Activated CD4-positive, alpha-beta memory T cell treated with anti-CD3 and anti-CD28 coated beads, Interleukin-2, amount 10 ng/mL, durations not matched to agents 7 days and 5 days (primary cell): Measurements from ENCODE around the gene CLEC18C. TPM values are rescaled to one million over a fixed set of nuclear protein-coding genes. Genes with fewer than 3 reads are reported as not detected.
"Not testable (repeated sequence)": the region's sequence is repeated elsewhere in the genome, so short reads cannot be mapped to it uniquely, and the experiment has no call there.

Experiments
- CTCF ChIA-PET: fragments of 350-600 bp; sonication (Branson Sonifier 250); formaldehyde crosslinking; loops from one replicate; lab custom pipeline; 2021; ENCODE audit warnings: antibody characterized with exemption, inconsistent platforms; lab: Charles Lee
- POLR2A ChIA-PET: fragments of 350-600 bp; sonication (Branson Sonifier 250); formaldehyde crosslinking; loops from one replicate; lab custom pipeline; 2021; ENCODE audit warnings: antibody characterized with exemption; lab: Charles Lee
- DNase-seq: peaks from one replicate; pipeline ENCODE4 v3.0.0-alpha.2; 2020
- H3K27ac Mint-ChIP-seq: one replicate; pipeline ENCODE4 v1.8.0; 2021; ENCODE audit warnings: mild to moderate bottlenecking, mixed read lengths
- H3K27me3 Mint-ChIP-seq: one replicate; pipeline ENCODE4 v1.8.0; 2021; ENCODE audit warnings: mixed read lengths
- H3K36me3 Mint-ChIP-seq: one replicate; pipeline ENCODE4 v1.8.0; 2021; ENCODE audit warnings: low read depth, mixed read lengths
- H3K4me1 Mint-ChIP-seq: one replicate; pipeline ENCODE4 v1.8.0; 2021; ENCODE audit warnings: mixed read lengths
- H3K4me3 Mint-ChIP-seq: one replicate; pipeline ENCODE4 v1.8.0; 2021; ENCODE audit warnings: mild to moderate bottlenecking, mixed read lengths
- H3K9me3 Mint-ChIP-seq: one replicate; pipeline ENCODE4 v1.8.0; 2021; ENCODE audit warnings: mixed read lengths
- total RNA-seq, 2 experiments: library from RNA; stranded (reverse); gene quantifications; one replicate each; pipeline ENCODE4 v1.2.3, GENCODE V29; 2021

Gene CLEC18C
- total RNA-seq, 2 experiments from 2014 or later: 0.35 to 0.60 TPM

DNA sequence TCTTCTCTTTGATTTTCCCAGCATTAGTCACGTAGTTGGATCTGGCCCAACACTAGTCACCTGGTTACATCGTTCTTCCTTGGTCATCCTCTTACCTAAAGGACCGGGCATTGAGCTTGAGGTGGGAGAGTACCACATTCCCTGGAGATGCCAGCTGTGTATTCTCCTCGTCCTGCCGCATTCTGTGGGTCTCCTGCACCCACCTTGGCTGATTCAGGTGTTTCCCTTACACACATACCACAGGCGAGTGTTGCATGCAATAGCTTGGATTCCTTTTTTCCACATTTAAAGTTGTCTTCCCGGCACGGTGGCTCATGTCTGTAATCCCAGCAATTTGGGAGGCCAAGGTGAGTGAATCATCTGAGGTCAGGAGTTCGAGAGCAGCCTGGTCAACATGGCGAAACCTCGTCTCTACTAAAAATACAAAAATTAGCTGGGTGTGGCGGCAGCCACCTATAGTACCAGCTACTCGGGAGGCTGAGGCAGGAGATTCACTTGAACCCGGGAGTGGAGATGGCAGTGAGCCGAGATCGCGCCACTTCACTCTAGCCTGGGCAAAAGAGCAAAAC lies 21.6 kb upstream of the CLEC18C start:
- Mint-ChIP-seq H3K9me3 (no peaks in the 10 kb centered on the region), H3K36me3 (peaks cover 40% of the 10 kb centered on the region), H3K27ac (no peak overlapping the region), H3K4me1 (peaks cover 6% of the 10 kb centered on the region), H3K4me3 (no peak overlapping the region), H3K27me3 (no peaks in the 10 kb centered on the region)
- CTCF ChIA-PET: no interaction called here
- POLR2A ChIA-PET: no interaction called here
- DNase-seq: no peak

GRCh38 chr16:70152578-70153302 lies 20.8 kb upstream of the CLEC18C start:
- CTCF ChIA-PET: no interaction called here
- H3K9me3 Mint-ChIP-seq: no peaks in the 10 kb centered on the region
- POLR2A ChIA-PET: no interaction called here
- no peak overlapping the region for H3K4me3 Mint-ChIP-seq
- DNase-seq: no peak
- H3K27me3 Mint-ChIP-seq: no peaks in the 10 kb centered on the region
- H3K36me3 Mint-ChIP-seq: peaks cover 38% of the 10 kb centered on the region
- no peak overlapping the region for H3K27ac Mint-ChIP-seq
- H3K4me1 Mint-ChIP-seq: peaks cover 6% of the 10 kb centered on the region

DNA sequence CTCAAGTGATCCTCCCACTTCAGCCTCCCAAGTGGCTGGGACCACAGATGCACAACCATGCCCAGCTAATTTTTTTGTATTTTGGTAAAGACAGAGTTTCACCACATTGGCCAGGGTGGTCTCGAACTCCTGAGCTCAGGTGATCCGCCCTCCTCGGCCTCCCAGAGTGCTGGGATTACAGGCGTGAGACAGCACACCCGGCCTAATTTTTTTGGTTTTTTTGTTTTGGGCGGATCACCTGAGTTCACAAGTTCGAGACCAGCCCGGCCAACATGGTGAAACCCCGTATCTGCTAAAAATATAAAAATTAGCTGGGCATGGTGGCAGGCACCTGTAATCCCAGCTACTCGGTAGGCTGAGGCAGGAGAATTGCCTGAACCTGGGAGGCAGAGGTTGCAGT lies 18.9 kb upstream of the CLEC18C start:
- CTCF ChIA-PET, DNase-seq, H3K27ac Mint-ChIP-seq, H3K4me1 Mint-ChIP-seq, H3K4me3 Mint-ChIP-seq, H3K9me3 Mint-ChIP-seq, H3K27me3 Mint-ChIP-seq: not testable (repeated sequence)
- H3K36me3 Mint-ChIP-seq: peaks cover 24% of the 10 kb centered on the region
- POLR2A ChIA-PET: interaction anchor here (1.0 to 1.5 kb wide), 2 partner anchors 134 to 192 kb away, joined by 3 to 4 read pairs; partner anchors contain the start of genes AARS1 and DDX19A

DNA sequence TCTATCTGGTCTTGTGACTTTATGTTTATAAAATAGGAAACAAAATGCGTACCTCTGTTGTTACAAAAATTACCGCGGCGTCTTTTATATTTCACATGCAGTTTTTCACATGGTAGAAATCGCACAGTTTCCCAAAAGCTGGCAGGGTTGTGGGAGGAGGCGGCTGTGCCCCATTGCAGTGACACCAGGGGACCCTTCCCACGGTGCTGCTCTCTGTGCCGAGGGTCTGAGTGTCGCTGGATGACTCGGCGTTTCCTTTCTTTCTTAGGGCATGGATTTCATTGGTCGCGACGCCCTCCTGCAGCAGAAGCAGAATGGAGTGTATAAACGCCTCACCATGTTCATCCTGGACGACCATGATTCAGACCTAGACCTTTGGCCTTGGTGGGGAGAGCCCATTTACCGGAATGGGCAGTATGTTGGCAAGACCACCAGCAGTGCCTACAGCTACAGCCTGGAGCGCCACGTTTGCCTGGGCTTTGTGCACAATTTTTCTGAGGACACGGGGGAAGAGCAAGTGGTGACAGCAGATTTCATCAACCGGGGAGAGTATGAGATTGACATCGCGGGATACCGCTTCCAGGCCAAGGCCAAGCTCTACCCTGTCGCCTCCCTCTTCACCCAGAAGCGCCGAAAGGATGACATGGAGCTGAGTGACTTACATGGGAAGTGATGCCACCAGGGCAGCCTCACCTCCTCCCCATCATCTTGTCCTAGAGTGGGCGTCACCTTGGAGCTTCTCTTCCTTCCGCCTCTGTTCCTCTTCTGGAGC lies 17.2 kb upstream of the CLEC18C start:
- DNase-seq: no peak
- H3K36me3 Mint-ChIP-seq: peaks cover 19% of the 10 kb centered on the region
- no peak overlapping the region for H3K4me3 Mint-ChIP-seq
- H3K9me3 Mint-ChIP-seq: no peaks in the 10 kb centered on the region
- H3K27ac Mint-ChIP-seq: no peak overlapping the region
- no peaks in the 10 kb centered on the region for H3K27me3 Mint-ChIP-seq
- CTCF ChIA-PET: no interaction called here
- H3K4me1 Mint-ChIP-seq: peaks cover 2% of the 10 kb centered on the region
- POLR2A ChIA-PET: no interaction called here

DNA sequence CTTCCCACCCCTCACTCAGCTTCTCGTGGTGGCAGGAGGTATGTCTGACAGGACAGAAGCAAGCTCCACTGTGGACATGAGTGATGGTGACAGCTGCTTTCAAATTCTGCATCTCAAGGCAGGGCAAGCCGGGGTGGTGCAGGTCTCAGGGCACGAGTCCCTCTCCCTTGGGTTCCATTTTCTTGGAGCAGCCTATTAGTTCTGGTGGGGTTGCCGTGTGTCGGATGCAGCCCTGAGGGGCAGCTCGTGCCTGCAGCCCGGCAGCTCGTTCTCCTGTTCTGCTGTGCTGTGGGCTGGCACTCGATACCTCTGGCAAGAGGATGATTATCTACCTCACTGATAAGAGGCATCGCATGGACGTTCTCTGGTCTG lies 16.5 kb upstream of the CLEC18C start:
- H3K9me3 Mint-ChIP-seq: no peaks in the 10 kb centered on the region
- H3K27me3 Mint-ChIP-seq: no peaks in the 10 kb centered on the region
- CTCF ChIA-PET: no interaction called here
- POLR2A ChIA-PET: no interaction called here
- H3K4me1 Mint-ChIP-seq: no peaks in the 10 kb centered on the region
- no peak overlapping the region for H3K27ac Mint-ChIP-seq
- DNase-seq: no peak
- H3K4me3 Mint-ChIP-seq: no peak overlapping the region
- peaks cover 16% of the 10 kb centered on the region for H3K36me3 Mint-ChIP-seq

DNA sequence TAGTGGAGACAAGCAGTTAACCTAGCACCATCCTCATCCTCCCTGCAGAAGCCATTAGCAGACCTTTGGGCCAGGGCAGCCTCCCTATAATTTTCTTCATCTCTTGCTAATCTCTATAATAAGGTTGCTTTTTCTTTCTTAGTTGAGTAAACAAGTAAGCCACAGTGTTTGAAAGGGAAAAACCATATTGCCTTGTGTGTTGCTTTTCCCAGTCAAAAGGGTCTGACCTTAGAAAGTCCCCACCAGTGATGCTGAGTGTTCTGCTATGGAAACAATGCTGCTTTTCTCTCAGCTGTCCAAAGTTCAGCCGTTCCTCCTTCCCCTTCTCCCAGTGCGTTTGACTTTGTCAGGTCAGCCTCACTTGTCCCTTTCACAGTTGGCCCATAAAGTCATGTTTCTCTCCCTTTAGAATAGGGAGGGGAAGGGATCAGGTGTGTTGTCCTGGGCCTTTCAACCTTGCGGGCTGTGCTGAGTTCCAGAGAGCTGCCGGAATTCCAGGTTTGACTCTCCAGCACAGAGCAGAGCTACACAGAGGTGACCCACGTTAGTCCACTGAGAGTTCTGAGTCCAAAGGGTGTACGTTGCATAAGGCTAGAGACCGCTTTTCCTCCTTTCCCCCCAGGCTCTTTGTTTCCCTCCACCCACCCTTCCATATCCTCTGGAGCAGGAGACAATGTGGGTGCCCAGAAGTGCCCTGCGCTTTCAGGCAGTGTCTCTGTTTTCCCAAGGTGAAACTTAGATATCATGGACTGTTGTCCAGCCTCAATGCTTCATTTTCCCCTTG lies 15.9 kb upstream of the CLEC18C start:
- Mint-ChIP-seq H3K4me1 (no peaks in the 10 kb centered on the region), H3K36me3 (peaks cover 11% of the 10 kb centered on the region), H3K27ac (no peak overlapping the region), H3K4me3 (no peak overlapping the region), H3K9me3 (no peaks in the 10 kb centered on the region), H3K27me3 (no peaks in the 10 kb centered on the region)
- ChIA-PET CTCF (no interaction called here), POLR2A (no interaction called here)
- no peak for DNase-seq

DNA sequence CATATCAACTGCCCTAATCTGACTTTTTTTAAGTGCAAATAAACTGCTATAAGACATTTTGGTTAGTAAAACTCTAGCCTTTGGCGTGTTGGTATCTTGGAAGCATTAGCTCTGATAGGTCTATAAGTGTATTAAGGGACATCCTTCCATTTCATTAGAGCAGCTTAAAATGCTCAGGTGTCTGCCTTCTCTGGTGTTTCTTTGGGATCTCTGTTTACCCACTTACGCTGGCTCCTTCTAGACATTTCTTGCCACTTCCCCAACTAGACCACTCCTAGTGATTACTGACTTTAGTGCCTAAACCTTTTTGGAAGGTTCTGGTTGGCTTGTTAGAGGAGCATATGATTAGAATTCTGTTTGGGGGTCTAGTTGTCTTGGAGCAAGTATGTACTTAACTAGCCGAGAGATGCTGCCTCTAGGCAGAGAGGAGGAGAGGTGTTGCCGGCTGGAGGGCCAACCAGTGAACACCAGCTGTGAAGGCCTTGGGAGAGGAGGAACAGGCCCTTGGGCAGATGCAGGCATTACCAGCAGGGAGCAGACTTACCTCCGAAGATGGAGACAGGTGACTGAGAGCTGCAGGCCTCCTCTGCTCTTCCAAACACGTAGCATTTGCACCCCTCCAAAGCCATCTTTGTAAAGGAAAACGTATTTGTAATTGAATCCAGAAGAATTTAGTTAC lies 15.2 kb upstream of the CLEC18C start:
- Mint-ChIP-seq H3K4me3 (no peak overlapping the region), H3K36me3 (peaks cover 7% of the 10 kb centered on the region), H3K4me1 (no peaks in the 10 kb centered on the region), H3K27me3 (no peaks in the 10 kb centered on the region), H3K27ac (no peak overlapping the region), H3K9me3 (no peaks in the 10 kb centered on the region)
- ChIA-PET CTCF (no interaction called here), POLR2A (no interaction called here)
- no peak for DNase-seq

DNA sequence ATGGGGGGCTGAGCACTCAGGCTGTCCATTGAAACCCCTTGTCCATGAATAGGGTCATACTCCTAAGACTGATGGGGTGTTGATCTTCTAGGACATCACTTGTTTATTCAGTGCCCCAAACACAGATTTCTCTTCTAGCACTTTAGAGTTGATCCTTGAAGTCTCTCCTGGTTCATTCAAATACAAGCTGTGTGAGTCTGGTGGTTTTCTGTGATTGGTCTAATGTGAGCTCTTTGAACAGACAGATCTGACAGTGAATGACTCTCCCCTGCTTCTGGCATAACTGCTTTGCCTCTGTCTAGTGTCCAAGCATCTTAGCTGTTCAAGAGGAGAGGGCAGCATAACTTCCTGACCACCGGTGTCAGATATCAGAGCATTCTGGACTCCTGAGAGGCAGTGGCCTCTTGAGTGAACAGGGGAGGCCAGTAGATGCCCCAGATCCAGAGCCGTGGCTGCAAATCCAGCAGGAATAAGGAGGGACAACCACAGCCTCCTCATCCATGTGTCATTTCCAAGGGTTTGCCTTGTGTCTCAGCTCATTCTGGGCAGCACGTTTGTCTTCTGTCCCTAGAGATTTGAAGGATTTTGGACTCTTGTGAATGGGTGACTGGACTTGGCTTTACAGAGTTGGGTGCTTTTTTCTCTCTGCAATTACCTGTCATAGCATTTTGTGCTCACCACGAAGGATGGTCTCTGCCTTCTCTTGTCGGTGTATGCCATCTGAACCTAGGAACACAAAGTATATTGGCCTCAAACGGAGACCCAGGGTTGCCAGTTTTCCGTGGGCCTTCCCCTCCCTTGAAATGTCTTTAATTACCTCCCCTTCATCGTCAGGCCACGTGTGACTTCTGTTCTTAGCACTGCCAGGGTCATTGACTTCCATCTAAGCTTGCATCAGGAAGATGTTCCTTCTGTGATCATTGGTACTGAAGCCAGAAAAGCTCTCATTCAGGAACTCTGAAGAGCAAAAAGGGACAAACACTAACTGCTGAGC lies 13.9 kb upstream of the CLEC18C start:
- Mint-ChIP-seq H3K36me3 (peaks cover 6% of the 10 kb centered on the region), H3K4me1 (no peaks in the 10 kb centered on the region), H3K27ac (no peak overlapping the region), H3K27me3 (no peaks in the 10 kb centered on the region), H3K9me3 (no peaks in the 10 kb centered on the region), H3K4me3 (no peak overlapping the region)
- ChIA-PET POLR2A (no interaction called here), CTCF (interaction anchor here (0.6 to 1.3 kb wide), 2 partner anchors 107 to 439 kb away, joined by 3 to 4 read pairs; no protein-coding TSS in a partner anchor)
- no peak for DNase-seq

GRCh38 chr16:70160388-70160787 lies 13.2 kb upstream of the CLEC18C start:
- Mint-ChIP-seq H3K4me1 (peaks cover 1% of the 10 kb centered on the region), H3K27ac (no peak overlapping the region), H3K27me3 (no peaks in the 10 kb centered on the region), H3K36me3 (peaks cover 6% of the 10 kb centered on the region), H3K4me3 (no peak overlapping the region), H3K9me3 (no peaks in the 10 kb centered on the region)
- ChIA-PET POLR2A (no interaction called here), CTCF (no interaction called here)
- DNase-seq: no peak

GRCh38 chr16:70160821-70161220 lies 12.8 kb upstream of the CLEC18C start:
- CTCF ChIA-PET: no interaction called here
- DNase-seq: no peak
- peaks cover 1% of the 10 kb centered on the region for H3K4me1 Mint-ChIP-seq
- no peaks in the 10 kb centered on the region for H3K9me3 Mint-ChIP-seq
- POLR2A ChIA-PET: no interaction called here
- H3K27ac Mint-ChIP-seq: no peak overlapping the region
- H3K4me3 Mint-ChIP-seq: no peak overlapping the region
- peaks cover 6% of the 10 kb centered on the region for H3K36me3 Mint-ChIP-seq
- H3K27me3 Mint-ChIP-seq: no peaks in the 10 kb centered on the region

DNA sequence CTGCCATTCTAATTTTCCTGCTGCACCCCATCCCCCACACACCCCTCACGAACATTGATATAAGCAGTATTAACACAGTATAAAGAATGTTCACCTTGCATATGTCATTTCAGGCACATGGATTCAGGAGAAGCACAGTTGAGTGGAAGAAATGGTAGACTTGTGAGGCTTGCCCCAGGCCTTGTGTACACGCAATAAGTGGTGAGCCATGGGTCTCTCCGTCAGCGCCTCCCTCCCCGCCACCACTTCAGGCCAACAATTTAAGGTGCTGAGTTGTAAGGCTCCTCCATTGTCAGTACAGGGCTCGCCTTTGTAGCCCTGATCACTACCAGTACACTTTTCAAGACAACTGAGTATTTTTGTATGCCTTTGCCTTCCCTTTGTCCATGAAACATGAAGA lies 12.2 kb upstream of the CLEC18C start:
- ChIA-PET CTCF (no interaction called here), POLR2A (no interaction called here)
- Mint-ChIP-seq H3K27me3 (no peaks in the 10 kb centered on the region), H3K4me3 (no peak overlapping the region), H3K27ac (no peak overlapping the region), H3K4me1 (peaks cover 1% of the 10 kb centered on the region), H3K9me3 (no peaks in the 10 kb centered on the region), H3K36me3 (peaks cover 6% of the 10 kb centered on the region)
- no peak for DNase-seq

DNA sequence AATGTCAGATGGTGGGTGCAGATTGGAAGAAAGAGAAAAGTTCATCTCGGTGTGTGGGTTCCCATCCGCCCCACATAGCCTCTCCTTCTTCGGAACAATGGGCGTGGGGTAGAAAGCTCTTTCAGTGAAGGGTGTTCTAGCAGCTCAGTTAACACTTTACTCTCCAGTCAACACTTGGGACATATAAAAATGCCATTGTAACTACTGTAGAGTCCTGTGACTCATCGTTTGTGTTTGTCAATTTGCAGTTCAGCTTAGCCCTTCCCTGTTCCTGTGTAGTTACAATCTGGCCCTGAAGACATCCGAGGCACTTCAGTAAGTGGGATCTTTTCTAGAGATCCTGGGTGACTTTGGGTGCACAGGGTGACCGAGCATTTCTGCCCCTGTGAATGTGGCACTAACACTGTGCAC lies 11.5 kb upstream of the CLEC18C start:
- CTCF ChIA-PET: interaction anchor here (1.0 kb wide), 1 partner anchor 491 kb away, joined by 3 read pairs; no protein-coding TSS in a partner anchor
- no peak overlapping the region for H3K4me3 Mint-ChIP-seq
- POLR2A ChIA-PET: no interaction called here

More for the DNA sequence above, 11.5 kb upstream of the CLEC18C start:
- no peak for DNase-seq
- H3K27me3 Mint-ChIP-seq: no peaks in the 10 kb centered on the region
- peaks cover 1% of the 10 kb centered on the region for H3K4me1 Mint-ChIP-seq
- H3K27ac Mint-ChIP-seq: no peak overlapping the region
- no peaks in the 10 kb centered on the region for H3K9me3 Mint-ChIP-seq
- peaks cover 6% of the 10 kb centered on the region for H3K36me3 Mint-ChIP-seq
